Measurements from ENCODE around the gene RBMS3. TPM values are rescaled to one million over a fixed set of nuclear protein-coding genes. Genes with fewer than 3 reads are reported as not detected.

The RBMS3 gene
- total and polyA plus RNA-seq, 3 donors from 2014 or later: 5.6 to 36.2 (median 19.7) TPM

DNA sequence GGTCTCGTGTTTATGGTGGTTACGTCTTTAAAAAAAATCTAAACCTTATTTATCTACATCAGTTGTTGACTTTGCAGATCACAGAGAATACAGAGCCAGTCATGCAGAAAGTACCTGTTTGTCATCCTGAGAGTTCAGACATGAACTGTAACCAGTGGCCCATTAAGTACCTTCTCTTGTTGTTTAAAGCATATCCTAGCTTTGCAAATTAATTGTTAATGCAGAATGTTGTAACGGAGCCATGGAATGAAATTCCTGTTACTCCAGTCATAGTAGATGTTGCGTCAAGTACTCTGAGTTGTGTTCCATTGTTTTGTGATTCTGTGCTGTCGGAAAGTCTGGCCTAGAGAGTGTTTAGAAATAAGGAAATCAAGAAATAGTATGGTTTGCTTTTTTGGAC is 205.2 kb downstream of the RBMS3 start:
- Histone ChIP-seq H3K27ac (no peak overlapping the region), H3K9me3 (no peaks in the 10 kb centered on the region), H3K4me1 (no peaks in the 10 kb centered on the region), H3K36me3 (ENCODE audit: low read depth, missing control alignments) (no peaks in the 10 kb centered on the region), H3K27me3 (no peaks in the 10 kb centered on the region), H3K4me3 (no peak overlapping the region)
- 89 to 91% methylated on average over 5 of the region's 5 CpGs for WGBS, 2 donors
- intact Hi-C loops (cut with DNase I; ENCODE audit: low total_unique reads): no loop called here
- no peak for DNase-seq
- TF ChIP-seq, protein P1, sequence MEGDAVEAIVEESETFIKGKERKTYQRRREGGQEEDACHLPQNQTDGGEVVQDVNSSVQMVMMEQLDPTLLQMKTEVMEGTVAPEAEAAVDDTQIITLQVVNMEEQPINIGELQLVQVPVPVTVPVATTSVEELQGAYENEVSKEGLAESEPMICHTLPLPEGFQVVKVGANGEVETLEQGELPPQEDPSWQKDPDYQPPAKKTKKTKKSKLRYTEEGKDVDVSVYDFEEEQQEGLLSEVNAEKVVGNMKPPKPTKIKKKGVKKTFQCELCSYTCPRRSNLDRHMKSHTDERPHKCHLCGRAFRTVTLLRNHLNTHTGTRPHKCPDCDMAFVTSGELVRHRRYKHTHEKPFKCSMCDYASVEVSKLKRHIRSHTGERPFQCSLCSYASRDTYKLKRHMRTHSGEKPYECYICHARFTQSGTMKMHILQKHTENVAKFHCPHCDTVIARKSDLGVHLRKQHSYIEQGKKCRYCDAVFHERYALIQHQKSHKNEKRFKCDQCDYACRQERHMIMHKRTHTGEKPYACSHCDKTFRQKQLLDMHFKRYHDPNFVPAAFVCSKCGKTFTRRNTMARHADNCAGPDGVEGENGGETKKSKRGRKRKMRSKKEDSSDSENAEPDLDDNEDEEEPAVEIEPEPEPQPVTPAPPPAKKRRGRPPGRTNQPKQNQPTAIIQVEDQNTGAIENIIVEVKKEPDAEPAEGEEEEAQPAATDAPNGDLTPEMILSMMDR (IDR thresholded peaks at IDR 0.05): no peak
- no peak for TF ChIP-seq POLR2A (IDR thresholded peaks at IDR 0.05)

DNA sequence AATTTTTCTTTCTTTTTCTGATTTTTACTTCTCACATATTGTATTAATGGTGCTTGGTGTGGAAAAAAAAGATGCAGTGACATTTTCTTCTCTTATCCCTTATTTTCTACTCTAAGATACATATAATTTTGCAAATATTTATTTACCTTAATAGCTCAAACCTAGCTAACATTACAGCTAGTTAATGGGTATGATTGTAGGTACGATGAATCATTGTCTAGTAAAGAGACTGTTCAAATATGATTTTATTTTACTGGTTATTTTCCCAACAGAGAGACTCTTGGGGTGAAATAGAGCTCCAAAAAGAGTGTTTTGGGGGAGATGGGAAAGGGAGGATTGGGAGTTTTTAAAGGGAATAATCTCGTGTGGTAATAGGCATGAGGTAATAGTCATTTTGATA is 206.0 kb downstream of the RBMS3 start:
- H3K27ac ChIP-seq: no peak overlapping the region
- DNase-seq: no peak
- H3K9me3 ChIP-seq: no peaks in the 10 kb centered on the region
- H3K4me3 ChIP-seq: no peak overlapping the region
- no peak for TF ChIP-seq POLR2A (IDR thresholded peaks at IDR 0.05)
- TF ChIP-seq, protein P1 (IDR thresholded peaks at IDR 0.05): no peak
- H3K4me1 ChIP-seq: no peaks in the 10 kb centered on the region
- no peaks in the 10 kb centered on the region for H3K36me3 ChIP-seq (ENCODE audit: low read depth, missing control alignments)
- intact Hi-C loops (cut with DNase I; ENCODE audit: low total_unique reads): no loop called here
- 83 to 88% methylated on average over 2 of the region's 2 CpGs for WGBS, 2 donors
- H3K27me3 ChIP-seq: no peaks in the 10 kb centered on the region

DNA sequence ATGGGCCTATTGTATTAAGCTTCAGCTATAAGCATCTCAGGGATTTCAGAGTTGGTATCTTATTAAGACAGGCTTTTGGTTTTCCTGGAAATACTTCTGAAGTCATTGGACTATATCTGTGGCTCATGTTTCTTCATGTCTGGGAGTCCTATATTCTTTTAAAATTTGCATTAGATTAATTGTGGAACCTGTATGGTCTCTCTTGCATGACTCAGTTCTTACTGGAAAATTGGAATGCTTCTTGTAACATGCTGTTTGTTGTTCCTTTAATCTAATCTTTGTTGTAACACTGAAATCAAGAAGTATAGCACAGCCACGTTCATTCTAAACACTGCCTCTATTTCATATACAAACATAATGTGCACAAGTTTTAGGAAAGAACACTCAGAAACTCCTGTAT is 208.1 kb downstream of the RBMS3 start:
- 38 to 83% methylated on average over 1 of the region's 1 CpG for WGBS, 2 donors

DNA sequence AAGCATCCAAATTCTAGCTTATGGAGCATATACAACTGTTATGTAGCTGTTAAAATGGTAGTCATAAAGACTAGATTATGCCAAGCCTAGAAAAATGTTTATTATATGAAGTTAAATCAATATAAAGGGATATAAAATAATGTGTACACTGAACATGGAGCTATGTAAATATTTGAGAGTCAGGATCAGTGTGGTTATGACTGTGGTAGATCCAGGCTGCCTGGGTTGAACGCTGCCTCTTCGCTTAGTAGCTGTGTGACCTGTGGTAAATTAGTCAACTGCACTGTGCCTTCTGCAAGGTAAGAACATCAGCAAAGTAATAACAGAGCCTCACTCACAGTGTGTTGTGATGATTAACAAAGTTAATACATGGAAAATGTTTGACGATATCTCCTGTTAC is 212.2 kb downstream of the RBMS3 start:
- DNase-seq: no peak
- peak overlapping the region in 1 of 2 donors; percentile 22 for H3K27ac ChIP-seq
- no peaks in the 10 kb centered on the region for H3K27me3 ChIP-seq
- TF ChIP-seq, protein P1 (IDR thresholded peaks at IDR 0.05): no peak
- TF ChIP-seq POLR2A (IDR thresholded peaks at IDR 0.05): no peak
- no peaks in the 10 kb centered on the region for H3K9me3 ChIP-seq
- no peaks in the 10 kb centered on the region for H3K36me3 ChIP-seq (ENCODE audit: low read depth, missing control alignments)
- intact Hi-C loops (cut with DNase I; ENCODE audit: low total_unique reads): no loop called here
- H3K4me1 ChIP-seq: no peaks in the 10 kb centered on the region
- no peak overlapping the region for H3K4me3 ChIP-seq
- 77 to 89% methylated on average over 3 of the region's 3 CpGs for WGBS, 2 donors

More for the DNA sequence above, 208.1 kb downstream of the RBMS3 start:
- no peaks in the 10 kb centered on the region for H3K36me3 ChIP-seq (ENCODE audit: low read depth, missing control alignments)
- H3K27ac ChIP-seq: no peak overlapping the region
- no peak overlapping the region for H3K4me3 ChIP-seq
- no peaks in the 10 kb centered on the region for H3K27me3 ChIP-seq
- no peaks in the 10 kb centered on the region for H3K9me3 ChIP-seq
- TF ChIP-seq, protein P1 (IDR thresholded peaks at IDR 0.05): no peak
- TF ChIP-seq POLR2A (IDR thresholded peaks at IDR 0.05): no peak
- intact Hi-C loops (cut with DNase I; ENCODE audit: low total_unique reads): no loop called here
- H3K4me1 ChIP-seq: no peaks in the 10 kb centered on the region
- DNase-seq: no peak

DNA sequence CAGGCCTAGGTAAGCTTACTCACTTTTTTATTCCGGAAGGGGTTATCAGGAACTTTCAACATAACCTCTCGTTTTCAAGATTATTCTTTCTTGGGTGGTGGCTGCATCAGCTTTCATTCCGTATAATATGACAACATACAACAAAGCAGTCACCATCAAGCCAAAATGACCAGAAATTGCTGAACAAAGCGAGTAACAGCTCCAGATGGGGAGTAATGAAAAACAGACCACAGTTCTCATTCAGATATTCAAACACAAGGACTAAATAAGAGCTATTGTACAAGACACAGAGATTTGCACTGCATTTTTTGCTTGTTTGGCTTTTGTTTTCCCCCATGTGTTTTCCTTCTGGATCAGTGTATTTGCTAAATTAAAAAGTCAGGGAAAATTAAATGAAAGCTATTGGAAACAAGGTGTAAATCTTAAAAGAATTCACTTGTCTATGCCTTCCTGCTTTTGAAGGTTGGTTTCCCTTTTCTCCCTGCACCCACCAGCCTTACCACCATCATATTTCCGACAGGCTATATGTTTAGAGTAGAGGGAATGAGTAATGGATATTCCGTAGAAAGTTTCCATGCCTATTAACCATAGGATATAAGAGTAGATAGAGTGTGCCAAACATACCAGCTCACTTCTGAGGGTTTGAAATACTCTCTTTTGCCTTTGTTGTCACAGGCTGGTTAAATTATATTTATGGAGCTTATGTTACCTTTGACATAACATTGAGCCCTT is 213.6 kb downstream of the RBMS3 start:
- Histone ChIP-seq H3K4me1 (no peaks in the 10 kb centered on the region), H3K27ac (no peak overlapping the region), H3K9me3 (no peaks in the 10 kb centered on the region), H3K4me3 (no peak overlapping the region), H3K36me3 (ENCODE audit: low read depth, missing control alignments) (no peaks in the 10 kb centered on the region), H3K27me3 (no peaks in the 10 kb centered on the region)
- no peak for DNase-seq
- no peak for TF ChIP-seq POLR2A (IDR thresholded peaks at IDR 0.05)
- TF ChIP-seq, protein P1 (IDR thresholded peaks at IDR 0.05): no peak
- 68 to 69% methylated on average over 6 of the region's 6 CpGs for WGBS, 2 donors
- intact Hi-C loops (cut with DNase I; ENCODE audit: low total_unique reads): no loop called here
